Gastrocnemius medialis (tissue), 4 donors: ENCODE results near the gene PTPN4. TPM values are rescaled to one million over a fixed set of nuclear protein-coding genes. Genes with fewer than 3 reads are reported as not detected.

ENCODE experiments used
- ATAC-seq, 2 donors: fragments of 150-250 bp; one replicate each; pipeline ENCODE4 v1.9.1; 2016
- DNase-seq, 2 donors: peaks; one replicate each; pipeline ENCODE4 v3.0.0-alpha.2; 2019
- H3K27ac ChIP-seq, 4 donors: fragments of 200-600 bp; sonication (generic); 1 replicate in 1 of 4; 2 replicates in 3 of 4; pipeline ENCODE4 v1.5.1; 2016 to 2018; ENCODE audit warnings: mild to moderate bottlenecking in 2 of 4, moderate library complexity in 1 of 4
- H3K27me3 ChIP-seq, 3 donors: fragments of 200-600 bp; sonication (generic) in 2 of 3; 1 replicate in 1 of 3; 2 replicates in 2 of 3; pipeline versions ENCODE4 v1.5.1 to v1.6.0; 2016 to 2019; ENCODE audit warnings: mild to moderate bottlenecking in 1 of 3, moderate library complexity in 1 of 3
- H3K36me3 ChIP-seq, 2 donors: fragments of 200-600 bp; sonication (generic) in 1 of 2; one replicate each; pipeline ENCODE4 v1.5.1; 2017 to 2018
- H3K4me1 ChIP-seq, 2 donors: fragments of 200-600 bp; sonication (generic) in 1 of 2; one replicate each; pipeline ENCODE4 v1.5.1; 2016 to 2017; ENCODE audit warnings: mild to moderate bottlenecking in 2 of 2
- H3K4me3 ChIP-seq, 4 donors: fragments of 200-600 bp; sonication (generic) in 3 of 4; 1 replicate in 1 of 4; 2 replicates in 3 of 4; pipeline ENCODE4 v1.5.1; 2016 to 2019; ENCODE audit warnings: mild to moderate bottlenecking in 2 of 4
- H3K9me3 ChIP-seq, 3 donors: fragments of 200-600 bp; sonication (generic) in 2 of 3; 1 replicate in 1 of 3; 2 replicates in 2 of 3; pipeline ENCODE4 v1.5.1; 2016 to 2019
- POLR2A ChIP-seq, 2 donors: fragments of 450-650 bp; IDR thresholded peaks; one replicate each; pipeline ENCODE4 v1.6.1; 2017; ENCODE audit warnings: antibody characterized with exemption in 2 of 2, mild to moderate bottlenecking in 2 of 2, moderate library complexity in 2 of 2
- in situ Hi-C, 4 donors: fragments of 200-750 bp; cut with MboI; loops; one replicate each; pipeline versions ENCODE4 v1.15.0 to v1.8.0; 2017; ENCODE audit warnings: low sequenced_read_pairs in 4 of 4
- intact Hi-C: fragments of 100-400 bp; cut with DNase I; formaldehyde crosslinking; loops from one replicate; pipeline ENCODE4 v1.15.1; 2023; ENCODE audit warnings: low total_unique reads
- total RNA-seq, 4 donors: library from RNA; depleted of rRNA; stranded (reverse); fragments of >200 nt; gene quantifications; one replicate each; pipeline versions ENCODE4 v1.1.0 to v1.2.3, GENCODE V29; 2016
- TF ChIP-seq, protein P1 (sequence below), 5 experiments: fragments of 450-650 bp in 3 of 5; fragments of 200-600 bp in 2 of 5; sonication (generic) in 2 of 5; IDR thresholded peaks in 4 of 5; conservative IDR thresholded peaks in 1 of 5; 1 replicate in 4 of 5; 2 replicates in 1 of 5; pipeline ENCODE4 v1.5.1; 2016 to 2019; ENCODE audit warnings: antibody characterized with exemption in 5 of 5, mild to moderate bottlenecking in 3 of 5, moderate library complexity in 3 of 5

PTPN4 gene
- total RNA-seq, 4 donors from 2014 or later, result 12.7 to 37.8 (median 33.5) TPM

DNA sequence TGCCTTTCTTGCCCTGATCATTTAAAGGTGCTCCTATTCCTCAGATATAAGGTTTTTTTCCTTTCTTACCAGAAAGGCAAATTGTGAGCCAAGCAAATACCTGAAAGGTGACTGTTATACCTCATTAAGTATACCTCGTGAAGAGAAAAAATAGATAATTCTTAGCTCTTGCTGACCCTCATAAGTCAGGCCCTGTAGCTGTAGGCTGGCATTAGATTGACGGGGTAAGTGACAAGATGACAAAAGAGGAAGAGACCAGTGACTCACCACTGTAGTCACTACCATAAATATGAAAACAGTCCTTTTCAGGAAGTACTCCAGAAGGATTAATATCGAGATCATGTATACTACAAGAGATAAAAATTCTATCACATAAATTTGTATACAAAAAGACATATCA lies 104.6 kb downstream of the PTPN4 start:
- no peak for ATAC-seq
- H3K9me3 ChIP-seq, result no peaks in the 10 kb centered on the region
- in situ Hi-C loops (no loop called here), intact Hi-C loops (no loop called here)
- H3K4me3 ChIP-seq, result no peak overlapping the region
- H3K36me3 ChIP-seq, result no peaks in the 10 kb centered on the region
- no peaks in the 10 kb centered on the region for H3K27me3 ChIP-seq
- H3K27ac ChIP-seq, result no peak overlapping the region
- TF ChIP-seq POLR2A (IDR thresholded peaks at IDR 0.05), result no peak
- TF ChIP-seq, protein P1, sequence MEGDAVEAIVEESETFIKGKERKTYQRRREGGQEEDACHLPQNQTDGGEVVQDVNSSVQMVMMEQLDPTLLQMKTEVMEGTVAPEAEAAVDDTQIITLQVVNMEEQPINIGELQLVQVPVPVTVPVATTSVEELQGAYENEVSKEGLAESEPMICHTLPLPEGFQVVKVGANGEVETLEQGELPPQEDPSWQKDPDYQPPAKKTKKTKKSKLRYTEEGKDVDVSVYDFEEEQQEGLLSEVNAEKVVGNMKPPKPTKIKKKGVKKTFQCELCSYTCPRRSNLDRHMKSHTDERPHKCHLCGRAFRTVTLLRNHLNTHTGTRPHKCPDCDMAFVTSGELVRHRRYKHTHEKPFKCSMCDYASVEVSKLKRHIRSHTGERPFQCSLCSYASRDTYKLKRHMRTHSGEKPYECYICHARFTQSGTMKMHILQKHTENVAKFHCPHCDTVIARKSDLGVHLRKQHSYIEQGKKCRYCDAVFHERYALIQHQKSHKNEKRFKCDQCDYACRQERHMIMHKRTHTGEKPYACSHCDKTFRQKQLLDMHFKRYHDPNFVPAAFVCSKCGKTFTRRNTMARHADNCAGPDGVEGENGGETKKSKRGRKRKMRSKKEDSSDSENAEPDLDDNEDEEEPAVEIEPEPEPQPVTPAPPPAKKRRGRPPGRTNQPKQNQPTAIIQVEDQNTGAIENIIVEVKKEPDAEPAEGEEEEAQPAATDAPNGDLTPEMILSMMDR (IDR thresholded peaks at IDR 0.05 in 4 of 5, conservative IDR thresholded peaks at IDR 0.05 in 1 of 5), result no peak
- H3K4me1 ChIP-seq, result peaks cover 9 to 31% of the 10 kb centered on the region in 2 donors
- no peak for DNase-seq

DNA sequence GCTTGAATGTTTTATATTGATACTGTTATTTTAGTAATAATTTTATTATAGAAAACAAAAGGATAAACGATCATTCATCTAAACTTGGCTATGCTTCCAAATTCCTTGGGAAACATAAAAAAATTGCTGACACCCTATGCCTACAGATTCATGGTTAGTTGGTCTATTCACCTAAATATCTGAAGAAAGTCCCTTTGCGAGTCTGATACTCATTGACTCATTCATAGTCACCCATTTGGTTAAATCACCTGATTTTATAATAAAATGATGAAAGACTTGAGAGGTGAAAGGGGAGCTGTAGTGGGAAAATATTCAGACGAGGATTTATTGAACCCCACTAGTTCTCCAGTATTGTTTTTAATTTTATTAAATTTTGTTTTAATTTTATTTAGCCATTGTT lies 112.0 kb downstream of the PTPN4 start:
- DNase-seq (no peak), ATAC-seq (no peak)
- H3K36me3 ChIP-seq, result no peaks in the 10 kb centered on the region
- no peak for TF ChIP-seq POLR2A (IDR thresholded peaks at IDR 0.05)
- TF ChIP-seq, protein P1 (IDR thresholded peaks at IDR 0.05 in 4 of 5, conservative IDR thresholded peaks at IDR 0.05 in 1 of 5), result no peak
- H3K27me3 ChIP-seq, result no peaks in the 10 kb centered on the region
- no peak overlapping the region for H3K27ac ChIP-seq
- intact Hi-C loops (no loop called here), in situ Hi-C loops (no loop called here)
- H3K4me1 ChIP-seq, result peaks cover 0 to 6% of the 10 kb centered on the region in 2 donors
- no peak overlapping the region for H3K4me3 ChIP-seq
- H3K9me3 ChIP-seq, result no peaks in the 10 kb centered on the region

DNA sequence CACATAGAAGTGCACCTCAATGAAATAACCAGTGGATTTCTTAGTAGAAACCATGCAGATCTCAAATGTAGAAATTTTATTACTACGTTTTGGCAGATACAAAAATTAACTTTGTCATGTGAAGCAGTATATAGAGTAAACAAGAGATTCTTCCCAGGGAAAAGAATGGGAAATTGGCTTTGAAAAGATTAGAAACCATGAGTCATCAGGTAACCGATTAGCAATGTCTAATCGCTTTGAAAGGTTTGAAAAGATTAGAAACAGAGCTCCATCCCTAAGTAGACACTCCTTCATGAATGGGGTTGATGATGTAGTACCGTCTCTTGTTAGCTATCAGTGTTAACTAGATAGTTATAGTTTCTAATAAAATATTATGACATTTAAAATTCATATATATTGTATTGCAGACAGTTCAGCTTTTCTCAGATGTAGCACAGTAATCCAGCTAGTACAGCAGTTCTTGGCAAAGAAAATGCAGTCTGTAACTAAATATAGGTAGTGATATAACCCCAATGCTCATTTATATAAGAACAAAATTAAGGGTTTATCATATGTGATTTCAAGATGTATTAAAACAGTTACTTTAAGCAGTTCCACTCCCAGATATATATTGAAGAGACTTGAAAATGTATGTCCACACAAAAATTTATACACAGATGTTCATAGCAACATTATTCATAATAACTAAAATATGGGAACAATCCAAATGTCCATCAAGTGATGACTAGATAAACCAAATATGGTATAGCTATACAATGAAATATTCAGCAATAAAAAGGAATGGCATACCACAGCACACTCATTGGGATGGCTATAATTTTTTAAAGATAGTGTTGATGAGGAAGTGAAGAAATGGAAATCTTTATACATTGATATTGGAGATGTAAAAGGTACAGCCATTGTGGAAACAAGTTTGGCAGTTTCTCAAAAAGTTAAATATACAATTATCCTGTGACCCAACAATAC lies 113.9 kb downstream of the PTPN4 start:
- intact Hi-C loops, result no loop called here
- Histone ChIP-seq H3K36me3 (no peaks in the 10 kb centered on the region), H3K4me3 (no peak overlapping the region), H3K27me3 (no peaks in the 10 kb centered on the region), H3K4me1 (peaks cover 0 to 6% of the 10 kb centered on the region in 2 donors), H3K27ac (no peak overlapping the region), H3K9me3 (no peaks in the 10 kb centered on the region)
- no peak for DNase-seq
- in situ Hi-C loops, result no loop called here
- no peak for ATAC-seq
- TF ChIP-seq, protein P1 (IDR thresholded peaks at IDR 0.05 in 4 of 5, conservative IDR thresholded peaks at IDR 0.05 in 1 of 5), result no peak
- no peak for TF ChIP-seq POLR2A (IDR thresholded peaks at IDR 0.05)

DNA sequence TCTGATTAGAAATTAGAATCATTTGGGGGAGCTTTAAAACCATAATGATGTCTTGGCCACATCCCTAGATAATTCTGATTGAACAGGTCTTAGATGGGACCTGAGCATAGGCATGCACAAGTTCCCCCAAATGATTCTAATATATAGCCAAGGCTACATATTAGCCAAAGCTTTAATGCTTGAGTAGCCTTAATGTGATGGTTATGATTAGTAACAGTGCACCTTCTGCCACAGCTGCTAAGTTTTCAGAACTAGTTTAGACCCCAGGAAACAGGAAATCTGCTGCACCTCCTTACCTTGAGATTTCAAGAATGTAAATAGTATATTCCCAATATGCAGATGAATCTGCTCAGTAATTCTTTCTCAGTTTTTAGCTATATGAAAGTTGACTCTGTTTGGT lies 119.8 kb downstream of the PTPN4 start:
- H3K9me3 ChIP-seq, result no peaks in the 10 kb centered on the region
- in situ Hi-C loops, result no loop called here

More for the DNA sequence above, 119.8 kb downstream of the PTPN4 start:
- intact Hi-C loops, result no loop called here
- no peaks in the 10 kb centered on the region for H3K27me3 ChIP-seq
- H3K27ac ChIP-seq, result no peak overlapping the region
- DNase-seq, result no peak
- ATAC-seq, result no peak
- no peak for TF ChIP-seq POLR2A (IDR thresholded peaks at IDR 0.05)
- TF ChIP-seq, protein P1 (IDR thresholded peaks at IDR 0.05 in 4 of 5, conservative IDR thresholded peaks at IDR 0.05 in 1 of 5), result no peak
- no peak overlapping the region for H3K4me3 ChIP-seq
- H3K36me3 ChIP-seq, result peaks cover 2 to 14% of the 10 kb centered on the region in 2 donors
- no peaks in the 10 kb centered on the region for H3K4me1 ChIP-seq
